Midbrain (tissue), 1 donor: ENCODE measurements around the gene P2RX7.

Experiments
- DNase-seq: peaks from one replicate; lab custom pipeline; 2025; lab: John Stamatoyannopoulos, UW

The P2RX7 gene

DNA sequence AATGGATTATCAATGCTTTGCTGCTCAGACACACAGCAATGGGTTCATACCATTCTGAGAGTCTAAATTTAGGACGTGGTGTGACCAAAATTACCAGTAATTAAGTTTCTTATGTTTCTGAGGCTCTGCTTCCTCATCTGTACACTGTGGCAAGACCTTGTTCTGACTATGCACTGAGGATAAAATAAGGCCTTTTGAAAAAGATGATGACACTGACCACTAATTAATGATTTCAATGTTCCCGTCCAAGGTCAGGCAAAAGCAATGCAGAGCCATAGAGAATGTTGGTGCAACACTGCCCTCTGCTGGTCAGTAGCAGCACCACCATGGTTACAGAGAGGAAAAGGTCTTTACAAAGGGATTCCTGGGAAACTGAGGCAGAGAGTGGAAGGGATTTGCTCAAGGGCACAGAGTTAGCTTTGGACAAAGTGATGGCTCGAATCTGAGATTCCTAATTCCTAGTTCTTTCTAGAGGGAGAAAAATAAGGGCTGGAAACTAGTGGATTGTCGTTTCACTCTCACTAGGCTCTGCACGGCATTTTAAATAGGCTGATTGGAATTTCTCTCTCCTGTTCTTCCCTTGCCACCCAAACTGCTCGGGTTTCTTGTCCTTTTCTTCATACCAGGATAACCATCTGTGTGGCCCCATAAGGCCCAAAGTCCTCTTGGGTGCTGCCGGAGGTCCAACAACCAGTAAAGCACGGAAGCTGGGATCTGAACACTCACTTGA, 22.3 kb upstream of the P2RX7 start:
- peak; percentile 77 for DNase-seq

- no peak for DNase-seq
Measured at GRCh38 chr12:121111684-121112083, 21.0 kb upstream of the P2RX7 start.

GRCh38 chr12:121112496-121112895, 20.2 kb upstream of the P2RX7 start:
- no peak for DNase-seq

- no peak for DNase-seq
Measured at GRCh38 chr12:121113057-121113456, 19.6 kb upstream of the P2RX7 start.

GRCh38 chr12:121114019-121114639, 18.5 kb upstream of the P2RX7 start:
- no peak for DNase-seq

- no peak for DNase-seq
Measured at GRCh38 chr12:121114806-121115205, 17.9 kb upstream of the P2RX7 start.

GRCh38 chr12:121115530-121115929, 17.1 kb upstream of the P2RX7 start:
- DNase-seq = no peak

DNA sequence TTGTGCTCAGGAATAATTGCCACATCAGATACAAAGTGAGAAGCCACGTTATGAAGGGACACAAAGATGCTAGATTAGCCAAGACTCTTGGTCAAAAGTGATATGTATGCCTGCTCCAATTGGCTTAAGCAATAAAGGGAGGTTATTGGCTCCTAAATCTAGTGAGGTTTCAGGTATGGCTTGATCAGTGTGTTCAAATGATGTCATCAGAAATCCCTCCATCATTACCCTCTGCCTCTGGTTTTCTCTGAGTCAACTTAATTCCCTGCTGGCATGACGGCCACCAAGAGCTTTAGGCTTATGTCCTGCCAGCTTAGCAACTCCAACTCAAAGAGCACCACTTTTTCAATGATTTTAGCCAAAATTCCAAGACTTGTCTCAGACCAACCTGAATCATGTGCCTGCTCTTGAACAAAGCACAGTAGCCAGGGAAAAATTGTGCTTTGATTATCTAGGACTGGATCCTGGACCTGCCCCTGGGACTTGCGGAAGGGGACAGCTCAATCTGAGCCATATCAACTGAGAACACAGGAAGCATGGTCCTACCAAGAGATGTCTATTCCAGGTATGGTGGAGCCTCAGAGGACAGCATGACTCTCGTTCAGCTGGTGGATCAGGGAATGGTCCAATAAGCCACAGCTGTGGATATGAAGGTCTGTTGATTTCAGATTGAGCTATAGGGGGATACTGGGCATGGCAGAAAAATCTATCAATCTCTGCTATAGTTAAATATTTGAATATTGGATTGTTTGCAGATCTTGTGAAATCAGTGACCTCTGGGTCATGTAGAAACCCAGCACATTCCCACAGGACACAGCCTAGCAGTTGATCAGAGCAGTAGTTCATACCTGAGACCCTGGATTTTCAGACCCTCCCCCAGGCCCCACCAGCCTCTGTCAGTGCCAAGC, 16.1 kb upstream of the P2RX7 start:
- DNase-seq = no peak

- DNase-seq = no peak
Measured at GRCh38 chr12:121117226-121117777, 15.4 kb upstream of the P2RX7 start.

DNA sequence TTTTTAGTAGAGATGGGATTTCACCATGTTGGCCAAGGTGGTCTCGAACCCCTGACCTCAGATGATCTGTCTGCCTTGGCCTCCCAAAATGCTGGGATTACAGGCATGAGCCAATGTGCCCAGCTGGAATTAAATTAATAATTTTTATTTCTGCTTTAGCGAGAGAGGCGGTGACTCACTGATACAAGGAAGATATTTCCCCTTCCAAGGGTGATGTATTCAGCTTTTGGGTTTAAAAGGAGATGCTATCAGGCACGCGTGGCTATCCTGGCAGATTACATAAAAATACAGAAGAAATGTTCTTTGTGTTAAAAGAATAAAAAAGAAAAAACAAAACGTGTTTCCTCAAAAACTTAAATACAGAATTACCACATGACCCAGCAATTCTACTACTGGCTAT, 12.4 kb upstream of the P2RX7 start:
- DNase-seq = no peak

DNA sequence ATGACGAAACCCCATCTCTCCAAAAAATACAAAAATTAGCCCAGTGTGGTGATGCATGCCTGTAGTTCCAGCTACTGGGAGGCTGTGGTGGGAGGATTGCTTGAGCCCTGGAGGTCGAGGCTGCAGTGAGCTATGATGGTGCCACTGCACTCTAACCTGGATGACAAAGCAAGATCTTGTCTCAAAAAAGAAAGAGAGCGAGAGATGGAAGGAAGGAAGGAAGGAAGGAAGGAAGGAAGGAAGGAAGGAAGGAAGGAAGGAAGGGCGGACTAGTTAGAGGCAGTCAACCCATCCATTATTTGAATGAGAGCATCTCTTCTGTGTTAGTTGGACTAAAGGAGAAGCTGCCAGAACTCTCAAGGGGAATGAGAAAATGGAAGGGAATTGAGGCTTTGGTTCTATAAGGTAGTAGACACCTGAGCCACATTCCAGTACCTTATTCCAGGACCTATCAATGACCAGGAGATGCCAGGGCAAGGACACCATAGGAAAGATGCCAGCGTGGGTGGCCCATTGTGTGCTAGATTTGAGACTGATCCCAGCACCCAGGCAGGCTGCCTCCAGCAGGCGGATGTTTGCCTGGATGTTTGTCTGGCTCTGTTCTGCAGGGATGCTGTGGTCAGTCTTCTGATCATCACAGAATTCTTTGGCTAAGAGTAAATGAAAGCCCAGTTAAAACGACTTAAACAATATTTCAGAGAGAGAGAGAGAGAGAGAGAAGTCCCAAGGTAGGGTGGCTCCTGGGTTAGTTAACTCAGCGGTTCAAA, 11.5 kb upstream of the P2RX7 start:
- DNase-seq = no peak

GRCh38 chr12:121121805-121122204, 10.9 kb upstream of the P2RX7 start:
- no peak for DNase-seq

GRCh38 chr12:121123488-121123887, 9.2 kb upstream of the P2RX7 start:
- DNase-seq = no peak

DNA sequence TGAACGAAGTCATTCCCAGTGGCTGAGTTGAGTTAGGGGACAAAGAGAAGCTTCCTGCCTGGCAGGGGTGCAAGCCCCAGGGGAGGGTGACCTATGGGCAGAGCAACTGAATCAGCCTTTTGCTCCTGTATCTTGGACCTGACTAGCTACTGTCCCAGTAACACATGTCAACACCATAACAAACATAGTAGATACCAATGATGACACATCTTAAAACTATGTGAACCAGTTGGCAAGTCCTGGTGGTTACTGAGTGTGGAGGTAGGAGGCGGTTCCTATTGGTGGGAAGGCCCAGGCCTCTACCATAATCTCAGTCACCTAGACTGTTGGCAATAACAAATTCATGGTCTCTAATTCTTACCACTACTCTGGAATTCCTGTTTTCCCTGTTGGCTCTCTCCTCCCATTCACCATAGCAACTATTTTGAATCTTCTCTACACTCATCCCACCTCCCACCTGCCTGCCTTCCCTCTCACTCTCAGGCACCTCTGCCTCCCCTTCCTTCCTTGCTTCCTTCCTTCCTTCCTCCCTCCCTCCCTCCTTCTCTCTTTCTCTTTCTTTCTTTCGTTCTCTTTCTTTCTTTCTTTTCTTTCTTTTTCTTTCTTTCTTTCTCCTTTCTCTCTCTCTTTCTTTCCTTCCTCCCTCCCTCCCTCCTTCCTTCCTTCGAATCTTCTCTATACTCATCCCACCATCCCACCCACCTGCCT, 8.1 kb upstream of the P2RX7 start:
- no peak for DNase-seq

DNA sequence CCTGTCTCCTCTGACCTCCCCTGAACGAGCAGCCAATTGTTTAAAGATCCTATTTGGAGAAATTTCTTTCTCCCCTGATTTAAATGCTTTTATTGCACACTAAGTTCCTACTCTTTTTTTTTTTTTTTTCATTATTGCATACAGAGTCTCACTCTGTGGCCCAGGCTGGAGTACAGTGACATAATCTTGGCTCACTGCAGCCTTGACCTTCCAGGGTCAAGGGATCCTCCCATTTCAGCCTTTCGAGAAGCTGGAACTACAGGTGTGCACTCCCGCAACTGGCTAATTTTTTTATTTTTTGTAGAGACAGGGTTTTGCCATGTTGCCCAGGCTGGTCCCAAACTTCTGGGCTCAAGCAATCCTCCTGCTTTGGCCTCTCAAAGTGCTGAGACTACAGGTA, 5.2 kb upstream of the P2RX7 start:
- DNase-seq = no peak

DNA sequence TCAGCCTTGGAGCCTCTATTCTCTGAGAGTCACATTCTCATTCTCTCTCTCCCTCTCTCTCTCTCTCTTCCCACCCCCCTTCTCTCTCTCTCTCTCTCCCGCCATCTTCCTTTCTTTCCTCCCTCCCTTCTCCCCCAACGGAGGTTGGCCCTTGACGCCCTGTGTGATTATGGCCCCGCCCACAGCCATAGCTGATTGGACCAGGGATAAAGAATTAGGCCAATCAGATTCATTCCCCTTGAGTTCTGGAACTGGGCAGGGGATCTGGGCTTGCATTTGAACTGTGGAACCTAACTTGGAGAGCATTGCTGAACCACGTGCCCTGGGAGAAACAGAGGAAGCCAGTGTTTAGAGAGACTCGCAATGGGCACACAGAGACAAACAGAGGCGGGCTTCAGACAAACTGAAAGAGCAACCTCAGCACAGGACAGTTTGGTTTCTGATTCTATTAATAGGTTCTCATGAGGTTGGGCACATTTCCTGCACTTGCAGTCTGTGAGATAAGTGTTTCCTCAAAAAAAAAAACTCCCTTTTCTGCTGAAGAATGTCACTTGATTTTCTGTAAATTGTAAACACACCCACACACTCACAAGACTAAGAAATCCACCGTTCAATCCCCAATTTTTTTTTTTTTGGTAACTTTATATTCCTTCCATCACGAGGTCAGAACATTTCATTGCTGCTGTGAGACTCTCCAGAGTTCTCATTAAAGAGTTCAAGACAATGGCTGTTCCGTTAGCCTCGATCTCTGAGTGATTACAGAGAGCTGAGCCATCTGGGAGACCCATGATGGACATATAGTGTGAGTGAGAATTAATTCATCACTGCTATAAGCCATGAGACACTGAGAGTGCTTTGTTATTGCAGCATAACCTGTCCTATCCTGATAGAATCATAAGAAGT, 3.5 kb upstream of the P2RX7 start:
- peak; percentile 98 for DNase-seq

DNA sequence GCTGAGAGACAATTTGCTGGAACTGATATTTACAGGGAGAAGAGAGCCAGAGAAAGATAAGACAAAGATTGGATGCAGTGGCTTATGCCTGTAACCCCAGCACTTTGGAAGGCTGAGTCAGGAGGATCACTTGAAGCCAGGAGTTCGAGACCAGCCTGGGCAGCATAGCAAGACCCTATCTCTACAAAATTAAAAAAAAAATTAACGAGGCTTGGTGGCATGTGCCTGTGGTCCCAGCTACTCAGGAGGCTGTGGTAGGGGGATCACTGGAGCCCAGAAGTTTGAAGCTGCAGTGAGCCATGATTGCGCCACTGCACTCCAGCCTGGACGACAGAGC, 2.9 kb upstream of the P2RX7 start:
- DNase-seq = no peak

- DNase-seq = no peak
Measured at GRCh38 chr12:121130866-121131373, 1.8 kb upstream of the P2RX7 start.

GRCh38 chr12:121131941-121132341, 735 bp upstream of the P2RX7 start:
- DNase-seq = no peak

DNA sequence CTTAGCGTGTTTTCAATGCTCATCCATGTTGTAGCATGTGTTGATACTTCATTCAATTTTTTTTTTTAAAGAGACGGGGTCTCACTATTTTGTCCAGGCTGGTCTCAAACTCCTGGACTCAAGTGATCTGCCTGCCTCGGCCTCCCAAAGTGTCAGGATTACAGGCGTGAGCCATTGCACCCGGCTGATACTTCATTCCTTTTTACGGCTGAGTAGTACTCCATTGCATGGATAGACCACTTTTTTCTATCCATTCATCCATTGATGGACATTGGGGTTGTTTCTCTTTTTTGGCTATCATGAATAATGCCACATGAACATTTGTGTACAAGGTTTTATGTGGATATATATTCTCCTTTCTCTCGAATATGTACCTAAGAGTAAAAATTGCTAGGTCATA, 1.2 kb downstream of the P2RX7 start:
- DNase-seq = no peak
